Stimulated activated naive CD8-positive, alpha-beta T cell treated with anti-CD3 and anti-CD28 coated beads, Interleukin-15, amount 100 ng/mL, for 72 hours (primary cell): Measurements from ENCODE around the gene PLBD1.

Experiments
- ATAC-seq: fragments of 150-1000 bp; cut with Tn5 transposase; 2 replicates; pipeline ENCODE4 v1.10.0; 2021; ENCODE audit warnings: mild to moderate bottlenecking, moderate library complexity
- DNase-seq, 2 donors: peaks; one replicate each; pipeline ENCODE4 v3.0.0; 2021 to 2022
- H3K27ac Mint-ChIP-seq, 2 donors: one replicate each; pipeline ENCODE4 v1.8.0; 2022; ENCODE audit warnings: mild to moderate bottlenecking in 2 of 2, mixed read lengths in 2 of 2, moderate library complexity in 2 of 2
- H3K27me3 Mint-ChIP-seq: one replicate; pipeline ENCODE4 v1.8.0; 2022; ENCODE audit warnings: mixed read lengths
- H3K4me1 Mint-ChIP-seq: one replicate; pipeline ENCODE4 v1.8.0; 2022; ENCODE audit warnings: mild to moderate bottlenecking, mixed read lengths
- H3K4me3 Mint-ChIP-seq, 2 donors: one replicate each; pipeline ENCODE4 v1.8.0; 2022; ENCODE audit warnings: mild to moderate bottlenecking in 2 of 2, mixed read lengths in 2 of 2, moderate library complexity in 1 of 2
- H3K9me3 Mint-ChIP-seq, 2 donors: one replicate each; pipeline ENCODE4 v1.8.0; 2022; ENCODE audit warnings: mixed read lengths in 2 of 2

Gene PLBD1

DNA sequence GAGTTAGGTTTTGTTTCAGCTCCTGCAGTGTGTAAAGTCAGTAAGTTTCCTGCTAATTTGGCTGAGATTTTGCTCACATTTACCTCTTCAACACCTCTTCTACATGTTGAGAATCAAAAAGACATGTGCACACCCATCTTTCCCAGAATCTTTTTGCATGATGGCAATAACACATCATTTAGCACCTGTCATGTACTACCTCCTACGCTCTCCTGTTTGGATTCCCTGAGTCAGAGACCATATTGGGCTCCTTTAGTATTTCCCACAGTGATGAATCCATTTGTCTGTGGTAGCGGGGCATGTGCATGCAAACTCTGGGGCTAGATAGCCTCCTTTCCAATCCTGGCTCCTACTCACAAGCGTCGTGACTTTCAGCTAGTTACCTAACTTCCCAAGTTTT, 20.1 kb downstream of the PLBD1 start:
- Mint-ChIP-seq H3K9me3 (no peaks in the 10 kb centered on the region), H3K27me3 (peaks cover 8% of the 10 kb centered on the region), H3K27ac (no peak overlapping the region), H3K4me3 (no peak overlapping the region), H3K4me1 (no peaks in the 10 kb centered on the region)
- DNase-seq (no peak), ATAC-seq (no peak)

DNA sequence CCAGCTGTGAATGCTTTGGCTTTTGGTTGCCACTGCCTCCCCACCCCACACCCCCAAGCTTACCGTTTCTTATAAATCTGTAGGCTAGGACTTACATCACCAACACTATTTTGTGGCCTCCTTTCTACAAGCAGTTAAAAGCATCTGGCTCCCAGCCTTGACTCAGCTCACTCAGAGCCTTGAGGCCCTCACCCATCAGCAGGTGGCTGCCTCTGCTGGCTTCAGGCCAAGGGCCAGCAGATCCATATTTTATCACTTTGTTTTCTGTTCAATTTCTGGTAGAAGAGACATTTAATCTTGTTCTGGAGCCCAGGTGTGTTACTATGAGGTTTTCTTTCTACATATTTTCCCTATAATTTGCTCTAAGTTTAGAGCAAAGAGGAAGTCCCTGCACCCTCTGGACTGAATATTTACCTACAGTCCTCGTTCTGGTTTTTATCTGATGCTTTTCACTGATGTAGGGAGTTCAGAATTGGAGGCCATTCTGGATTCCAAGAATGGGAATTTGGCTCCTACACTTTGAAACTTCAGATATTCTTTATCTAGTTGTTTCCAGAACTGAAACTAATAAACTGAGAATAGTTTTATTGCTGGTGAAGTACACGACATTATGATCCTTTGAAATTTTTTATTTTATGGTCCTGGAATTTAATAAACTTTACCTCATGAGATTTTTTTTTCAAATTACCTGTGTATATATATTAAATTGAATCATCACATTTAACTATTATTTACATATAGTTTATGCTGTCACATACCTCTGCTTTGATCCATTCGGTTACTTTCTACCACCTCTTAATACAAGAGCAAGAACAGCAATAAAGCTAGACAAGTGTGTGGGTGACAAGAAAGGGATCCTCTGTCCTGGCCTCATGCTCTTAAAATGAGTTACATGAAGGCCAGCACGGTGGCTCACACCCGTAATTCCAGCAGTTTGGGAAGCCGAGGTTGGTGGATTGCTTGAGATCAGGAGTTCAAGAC, 22.2 kb downstream of the PLBD1 start:
- H3K9me3 Mint-ChIP-seq, result no peaks in the 10 kb centered on the region
- ATAC-seq (no peak), DNase-seq (no peak)
- H3K27me3 Mint-ChIP-seq, result peaks cover 8% of the 10 kb centered on the region
- no peak overlapping the region for H3K27ac Mint-ChIP-seq
- no peak overlapping the region for H3K4me3 Mint-ChIP-seq
- H3K4me1 Mint-ChIP-seq, result no peaks in the 10 kb centered on the region

DNA sequence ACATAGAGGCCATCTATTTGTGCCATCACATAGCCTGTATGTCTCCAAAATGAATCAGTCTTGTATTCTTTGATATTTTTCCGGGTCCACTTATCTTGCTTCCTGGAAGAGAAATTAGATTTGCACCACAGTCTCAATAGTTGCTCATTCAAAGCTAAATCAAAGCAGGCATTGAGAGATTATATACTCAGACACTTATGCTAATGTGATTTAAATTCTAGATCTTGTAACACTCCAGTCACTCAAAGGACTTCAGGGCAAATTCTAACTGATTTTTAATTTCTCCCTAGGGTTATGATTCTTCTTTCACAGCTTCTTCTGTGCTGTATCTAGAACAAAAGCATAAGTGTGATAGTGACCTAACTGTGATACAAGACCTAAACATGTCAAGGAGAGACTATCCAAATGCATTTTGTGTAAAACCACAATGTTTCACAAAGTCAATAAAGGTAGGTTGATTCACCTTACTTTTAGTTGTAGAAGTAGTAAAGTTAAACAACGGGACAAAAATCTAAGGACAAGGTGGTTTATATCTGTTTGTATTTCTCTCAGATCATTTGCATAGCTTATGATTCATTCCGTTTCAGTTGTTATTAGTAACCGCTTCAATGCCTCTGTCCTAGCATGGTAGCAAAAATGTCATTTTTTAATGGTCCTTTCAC, 26.8 kb downstream of the PLBD1 start:
- ATAC-seq, result no peak
- no peak for DNase-seq
- H3K4me1 Mint-ChIP-seq, result no peaks in the 10 kb centered on the region

DNA sequence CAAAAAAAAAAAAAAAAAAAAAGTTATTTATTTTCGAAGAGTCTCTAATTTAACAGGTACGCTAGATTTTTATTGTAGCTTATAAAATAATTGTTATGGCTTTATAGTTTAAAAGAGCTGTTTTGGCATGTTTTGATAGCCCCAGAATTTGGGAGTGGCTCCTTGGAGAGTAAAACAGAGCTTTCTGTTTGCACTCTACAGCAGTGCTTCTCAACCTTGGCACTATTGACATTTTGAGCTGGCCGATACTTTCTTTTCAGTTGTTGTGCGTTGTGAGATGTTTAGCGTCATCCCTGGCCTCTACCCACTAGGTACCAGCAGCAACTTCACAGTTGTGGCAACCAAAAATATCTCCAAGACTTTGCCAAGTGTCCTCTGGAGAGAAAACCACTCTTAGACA, 30.6 kb downstream of the PLBD1 start:
- no peak overlapping the region for H3K4me3 Mint-ChIP-seq
- DNase-seq, result no peak
- no peak for ATAC-seq
- no peaks in the 10 kb centered on the region for H3K4me1 Mint-ChIP-seq
- H3K27ac Mint-ChIP-seq, result no peak overlapping the region
- H3K9me3 Mint-ChIP-seq, result no peaks in the 10 kb centered on the region
- no peaks in the 10 kb centered on the region for H3K27me3 Mint-ChIP-seq

More for the DNA sequence above, 26.8 kb downstream of the PLBD1 start:
- no peaks in the 10 kb centered on the region for H3K9me3 Mint-ChIP-seq
- no peaks in the 10 kb centered on the region for H3K27me3 Mint-ChIP-seq
- H3K4me3 Mint-ChIP-seq, result no peak overlapping the region
- H3K27ac Mint-ChIP-seq, result no peak overlapping the region

DNA sequence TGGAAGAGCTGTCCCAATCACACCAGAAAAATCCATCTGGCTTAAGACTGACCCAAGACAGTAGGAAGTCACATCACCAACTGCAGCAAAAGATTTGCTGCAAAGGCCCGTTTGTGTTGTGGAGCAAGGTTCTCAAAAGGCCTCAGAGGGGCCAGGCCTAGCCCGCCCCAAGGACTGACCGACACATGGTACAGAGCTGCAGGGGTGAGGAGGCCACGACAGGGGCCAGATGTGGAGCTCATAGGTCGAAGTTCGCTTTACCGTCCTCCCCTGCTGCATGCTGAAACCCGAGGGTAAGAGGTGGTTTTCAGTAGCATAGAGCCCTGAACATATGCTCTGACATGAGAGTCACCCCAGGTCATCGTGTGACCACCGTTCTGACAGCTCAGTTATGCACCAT, 35.5 kb downstream of the PLBD1 start:
- Mint-ChIP-seq H3K4me1 (no peaks in the 10 kb centered on the region), H3K4me3 (no peak overlapping the region), H3K9me3 (no peaks in the 10 kb centered on the region), H3K27me3 (no peaks in the 10 kb centered on the region), H3K27ac (no peak overlapping the region)
- DNase-seq (no peak), ATAC-seq (no peak)

DNA sequence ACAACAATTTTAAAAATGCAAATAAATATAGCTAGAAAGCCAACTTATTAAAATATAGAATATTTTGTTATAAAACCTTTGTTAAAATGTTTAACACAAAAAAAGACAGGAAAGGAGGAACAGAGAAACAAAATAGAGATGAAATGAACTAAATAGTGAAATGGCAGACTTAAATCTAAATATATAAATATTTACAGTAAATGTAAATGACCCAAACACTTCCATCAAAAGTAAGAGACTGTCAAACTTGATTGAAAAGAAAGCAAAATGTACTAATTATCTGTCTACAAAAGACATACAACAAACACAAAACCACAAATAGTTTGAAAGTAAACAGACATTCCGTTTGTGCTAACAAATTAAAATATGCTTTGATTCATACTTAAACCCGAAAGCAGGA, 41.7 kb downstream of the PLBD1 start:
- H3K27me3 Mint-ChIP-seq, result no peaks in the 10 kb centered on the region
- DNase-seq (no peak), ATAC-seq (no peak)
- H3K4me3 Mint-ChIP-seq, result no peak overlapping the region
- H3K4me1 Mint-ChIP-seq, result no peaks in the 10 kb centered on the region
- H3K9me3 Mint-ChIP-seq, result peaks cover 38 to 42% of the 10 kb centered on the region in 2 donors
- no peak overlapping the region for H3K27ac Mint-ChIP-seq

DNA sequence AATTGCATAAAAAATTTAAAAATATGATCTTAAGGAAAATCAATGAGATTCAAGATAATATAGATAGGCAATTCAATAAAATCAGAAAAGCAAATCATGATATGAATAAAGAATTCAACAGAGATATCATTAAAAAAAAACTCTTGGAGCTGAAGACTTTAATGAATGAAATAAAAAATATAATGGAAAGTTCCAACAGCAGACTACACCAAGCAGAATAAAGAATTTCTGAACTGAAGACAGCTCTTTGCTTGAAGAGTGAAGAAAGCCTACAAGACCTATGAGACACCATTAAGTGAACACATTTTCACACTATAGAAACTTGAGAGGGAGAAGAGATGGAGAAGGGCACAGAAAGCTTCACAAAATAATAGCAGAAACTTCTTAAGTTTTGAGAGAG, 45.9 kb downstream of the PLBD1 start:
- Mint-ChIP-seq H3K4me1 (no peaks in the 10 kb centered on the region), H3K27ac (no peak overlapping the region), H3K9me3 (peaks cover 40 to 64% of the 10 kb centered on the region in 2 donors), H3K27me3 (no peaks in the 10 kb centered on the region), H3K4me3 (no peak overlapping the region)
- ATAC-seq (no peak), DNase-seq (no peak)

DNA sequence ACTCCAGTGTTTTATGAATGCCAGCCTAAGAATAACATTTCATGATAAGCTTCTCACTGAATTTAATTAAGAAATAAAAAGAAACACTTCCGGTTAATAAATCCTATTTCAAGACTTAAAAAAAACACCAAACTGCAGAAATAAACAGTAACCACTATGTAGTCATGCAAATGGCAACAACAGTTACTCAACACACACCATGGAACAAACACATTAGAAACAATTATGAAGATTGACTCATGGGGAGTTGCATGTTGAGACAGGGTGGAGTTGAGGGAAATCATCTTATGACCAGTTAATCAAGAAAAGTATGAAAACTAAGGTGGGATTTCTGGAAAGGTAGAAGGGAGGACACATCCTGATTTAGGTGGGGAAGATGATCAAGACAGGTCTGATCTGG, 52.7 kb downstream of the PLBD1 start:
- Mint-ChIP-seq H3K9me3 (peaks cover 0 to 12% of the 10 kb centered on the region in 2 donors), H3K4me1 (no peaks in the 10 kb centered on the region), H3K27me3 (no peaks in the 10 kb centered on the region), H3K27ac (peak overlapping the region in 1 of 2 donors; percentile 2), H3K4me3 (no peak overlapping the region)
- ATAC-seq (no peak), DNase-seq (no peak)

DNA sequence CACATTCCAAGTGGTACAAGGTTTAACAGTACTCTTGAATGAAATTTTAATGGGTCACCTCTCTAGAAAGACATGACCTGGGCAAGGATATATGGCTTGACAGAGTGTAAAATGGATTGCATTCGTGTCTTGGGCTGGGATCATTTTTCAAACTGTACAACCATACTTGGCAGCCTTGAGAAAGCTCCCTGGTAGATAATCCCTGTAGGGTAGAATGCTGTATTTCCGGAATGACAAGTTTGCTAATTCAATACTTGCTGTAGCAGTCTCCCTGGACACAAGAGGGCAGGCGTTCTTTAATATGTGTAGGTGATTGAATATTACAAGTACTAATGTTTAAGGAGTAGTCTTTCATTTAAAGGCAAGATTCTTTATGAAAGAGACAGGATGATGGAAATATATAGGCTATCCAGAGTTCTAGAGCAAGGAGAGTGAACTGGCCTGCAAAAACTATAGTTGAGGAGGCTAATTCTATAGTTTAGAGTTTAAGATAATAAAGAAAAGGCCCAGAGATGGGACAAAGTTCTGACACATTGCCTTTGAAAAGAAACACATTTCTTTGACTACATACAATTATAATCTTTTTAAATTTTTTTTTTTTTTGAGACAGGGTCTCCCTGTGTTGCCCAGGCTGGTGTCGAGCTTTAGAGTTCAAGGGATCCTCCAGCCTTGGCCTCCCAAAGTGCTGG, 53.4 kb downstream of the PLBD1 start:
- Mint-ChIP-seq H3K4me1 (no peaks in the 10 kb centered on the region), H3K27ac (peak overlapping the region in 1 of 2 donors; percentile 12), H3K4me3 (no peak overlapping the region), H3K27me3 (no peaks in the 10 kb centered on the region), H3K9me3 (peaks cover 0 to 5% of the 10 kb centered on the region in 2 donors)
- ATAC-seq (no peak), DNase-seq (no peak)

DNA sequence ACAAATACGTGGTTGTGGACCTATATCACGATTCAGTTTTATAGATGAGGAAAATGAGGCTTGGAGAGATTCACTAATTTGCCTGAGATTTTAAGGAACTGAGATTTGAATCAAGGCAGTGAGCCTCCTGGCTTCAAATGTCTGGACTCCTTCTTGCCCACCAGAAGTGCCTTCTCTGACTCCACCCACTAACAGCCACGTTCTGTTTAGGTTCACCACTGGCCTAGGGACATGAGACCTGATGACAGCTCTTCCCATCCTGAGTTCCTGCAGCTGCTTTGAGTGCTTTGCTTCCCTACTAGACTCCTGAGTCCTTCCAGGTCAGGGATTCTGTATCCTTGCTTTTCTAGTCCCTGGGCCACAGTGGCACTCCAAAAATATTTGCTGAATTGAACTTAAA, 57.1 kb downstream of the PLBD1 start:
- Mint-ChIP-seq H3K4me3 (no peak overlapping the region), H3K27me3 (no peaks in the 10 kb centered on the region), H3K27ac (peak overlapping the region in 1 of 2 donors; percentile 82), H3K9me3 (no peaks in the 10 kb centered on the region), H3K4me1 (no peaks in the 10 kb centered on the region)
- ATAC-seq (no peak), DNase-seq (no peak)

DNA sequence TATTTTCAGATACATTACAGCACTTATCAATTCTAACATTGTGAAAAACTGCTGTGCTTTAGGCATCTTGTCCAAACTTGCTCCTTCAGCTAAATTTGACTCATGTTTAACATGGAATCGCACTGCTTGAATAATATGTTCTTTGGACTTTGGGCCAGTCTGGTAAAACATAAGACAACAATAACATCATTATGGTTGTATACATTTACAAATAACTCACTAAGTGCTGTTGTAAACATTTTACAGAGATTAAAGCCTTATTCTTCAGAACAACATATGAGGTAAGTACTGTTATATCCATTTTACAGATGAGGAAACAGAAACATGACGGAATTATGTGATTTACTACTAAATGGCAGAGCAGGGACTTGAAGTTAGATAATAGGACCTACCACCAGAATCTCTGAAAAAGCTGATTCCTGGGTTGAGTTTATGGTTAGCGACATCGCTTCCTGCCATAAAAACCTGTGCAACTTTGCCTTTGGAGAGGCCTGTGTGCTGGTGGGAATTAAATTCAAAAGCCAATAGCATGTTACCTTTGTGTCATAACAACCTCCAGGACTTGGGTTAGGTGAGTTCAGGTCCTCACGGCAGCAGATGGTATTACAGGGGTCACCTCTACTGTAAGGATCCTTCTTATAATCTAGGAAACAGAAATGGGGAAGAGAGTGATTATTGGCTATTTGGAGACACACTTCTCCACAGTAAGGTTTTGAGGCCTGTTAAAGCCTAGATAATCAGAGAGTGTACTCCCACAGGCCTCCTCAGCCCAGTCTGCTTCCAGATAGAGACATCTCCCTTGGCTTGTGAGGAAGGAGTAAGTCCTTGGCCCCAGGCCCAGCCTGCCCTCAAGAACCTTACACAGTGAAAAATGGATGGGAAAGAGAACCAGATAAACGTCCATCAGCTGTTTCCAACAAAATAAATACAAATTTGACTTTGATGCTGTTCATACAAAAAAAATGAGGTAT, 61.8 kb downstream of the PLBD1 start:
- ATAC-seq (no peak), DNase-seq (no peak)
- peaks cover 5% of the 10 kb centered on the region for H3K4me1 Mint-ChIP-seq
- peak overlapping the region in 1 of 2 donors; percentile 6 for H3K27ac Mint-ChIP-seq
- no peak overlapping the region for H3K4me3 Mint-ChIP-seq
- no peaks in the 10 kb centered on the region for H3K9me3 Mint-ChIP-seq
- H3K27me3 Mint-ChIP-seq, result no peaks in the 10 kb centered on the region

DNA sequence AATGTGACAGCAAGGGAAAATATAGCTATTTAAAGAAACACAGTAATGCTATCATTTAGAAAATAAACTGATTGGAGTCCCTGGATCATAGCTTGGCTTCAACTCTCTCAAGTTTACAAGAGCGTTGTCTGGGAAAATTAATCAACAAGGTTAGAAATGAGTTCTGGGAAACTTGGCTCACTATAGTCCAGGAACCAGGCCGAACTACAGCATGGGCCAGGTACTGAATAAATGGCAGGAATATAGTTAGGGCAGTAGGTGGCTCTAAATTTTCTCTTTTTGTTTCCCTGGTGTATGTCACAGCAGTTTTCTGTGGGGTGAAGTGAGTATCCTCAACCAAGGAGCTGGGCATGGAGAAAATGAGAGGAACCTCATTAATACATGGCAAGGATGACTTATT, 72.4 kb downstream of the PLBD1 start:
- H3K9me3 Mint-ChIP-seq, result peaks cover 0 to 4% of the 10 kb centered on the region in 2 donors
- H3K4me1 Mint-ChIP-seq, result peaks cover 5% of the 10 kb centered on the region
- ATAC-seq, result no peak
- H3K27ac Mint-ChIP-seq, result no peak overlapping the region
- DNase-seq, result no peak
- no peaks in the 10 kb centered on the region for H3K27me3 Mint-ChIP-seq
- no peak overlapping the region for H3K4me3 Mint-ChIP-seq

DNA sequence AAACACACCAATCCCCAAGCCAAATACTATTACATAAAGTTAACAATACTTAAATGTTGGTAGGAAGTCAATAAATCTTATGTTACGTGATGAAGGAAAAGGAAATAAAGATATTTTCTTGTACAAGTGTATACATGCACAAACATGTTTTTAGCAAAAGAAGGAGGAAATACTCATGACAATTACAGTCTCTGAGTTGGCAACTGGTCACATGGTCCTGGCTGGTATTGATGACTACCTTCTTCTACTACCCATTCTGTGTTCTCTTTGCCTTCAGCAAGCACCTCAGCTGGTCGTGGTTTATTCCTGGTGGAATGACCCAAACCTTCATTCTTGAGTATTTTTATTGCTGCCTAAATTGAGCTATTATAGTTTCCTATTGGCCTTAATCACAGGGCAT, 84.8 kb downstream of the PLBD1 start:
- Mint-ChIP-seq H3K9me3 (no peaks in the 10 kb centered on the region), H3K27me3 (no peaks in the 10 kb centered on the region), H3K4me3 (no peak overlapping the region), H3K27ac (peak overlapping the region in 1 of 2 donors; percentile 75), H3K4me1 (no peaks in the 10 kb centered on the region)
- no peak for DNase-seq
- no peak for ATAC-seq

DNA sequence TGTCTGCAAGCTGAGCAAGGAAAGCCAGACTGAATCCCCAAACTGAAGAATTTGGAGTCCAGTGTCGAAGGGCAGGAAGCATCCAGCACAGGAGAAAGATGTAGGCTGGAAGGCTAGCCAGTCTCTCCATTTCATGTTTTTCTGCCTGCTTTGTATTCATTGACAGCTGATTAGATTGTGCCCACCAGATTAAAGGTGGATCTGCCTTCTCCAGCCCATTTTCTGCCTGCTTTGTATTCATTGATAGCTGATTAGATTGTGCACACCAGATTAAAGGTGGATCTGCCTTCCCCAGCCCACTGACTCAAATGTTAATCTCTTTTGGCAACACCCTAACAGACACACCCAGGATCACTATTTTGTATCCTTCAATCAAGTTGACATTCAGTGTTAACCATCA, 85.3 kb downstream of the PLBD1 start:
- H3K27me3 Mint-ChIP-seq, result no peaks in the 10 kb centered on the region
- no peak overlapping the region for H3K4me3 Mint-ChIP-seq
- peak overlapping the region in 1 of 2 donors; percentile 75 for H3K27ac Mint-ChIP-seq
- no peak for DNase-seq
- no peaks in the 10 kb centered on the region for H3K4me1 Mint-ChIP-seq
- H3K9me3 Mint-ChIP-seq, result no peaks in the 10 kb centered on the region
- ATAC-seq, result no peak

DNA sequence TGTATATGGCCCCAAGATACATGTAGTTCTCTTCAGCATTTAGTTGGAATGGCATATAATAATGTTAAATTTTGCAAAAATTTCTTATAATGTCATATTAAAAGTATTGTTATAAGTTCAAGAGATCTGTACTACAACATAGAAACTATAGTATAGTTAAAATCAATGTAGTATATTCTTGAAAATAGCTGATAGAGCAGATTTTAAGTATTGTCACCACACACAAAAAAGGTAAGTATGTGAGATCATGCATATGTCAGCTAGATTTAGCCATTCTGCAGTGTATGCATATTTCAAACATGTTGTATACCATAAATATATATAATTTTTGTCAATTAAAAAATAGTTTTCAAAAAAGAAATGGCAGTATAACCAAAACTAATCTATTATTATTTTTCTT, 86.5 kb downstream of the PLBD1 start:
- no peak overlapping the region for H3K27ac Mint-ChIP-seq
- no peaks in the 10 kb centered on the region for H3K9me3 Mint-ChIP-seq
- no peak for DNase-seq
- ATAC-seq, result no peak
- no peaks in the 10 kb centered on the region for H3K4me1 Mint-ChIP-seq
- no peaks in the 10 kb centered on the region for H3K27me3 Mint-ChIP-seq
- H3K4me3 Mint-ChIP-seq, result no peak overlapping the region
